ENCODE measurements around the gene CAMTA1.

- TF ChIP-seq CTCF (IDR thresholded peaks at IDR 0.05; ENCODE audit: low read length) (no peak), EZH2phosphoT487 (IDR thresholded peaks at IDR 0.05; ENCODE audit: low read length) (no peak)
These were observed 496.6 kb downstream of the CAMTA1 start for GRCh38 chr1:7281821-7282220.
